Vagina (tissue), 2 donors: ENCODE measurements around the gene PPHLN1. TPM values are rescaled to one million over a fixed set of nuclear protein-coding genes. Genes with fewer than 3 reads are reported as not detected.

Source experiments
- DNase-seq, 2 donors: peaks; one replicate each; pipeline ENCODE4 v3.0.0-alpha.2; 2017; ENCODE audit errors: extremely low spot score in 2 of 2
- H3K27ac ChIP-seq: fragments of 200-600 bp; sonication (generic); one replicate; pipeline ENCODE4 v1.5.1; 2019
- H3K27me3 ChIP-seq: fragments of 200-600 bp; sonication (generic); one replicate; pipeline ENCODE4 v1.5.1; 2019
- H3K36me3 ChIP-seq, 2 donors: fragments of 200-600 bp; sonication (generic); one replicate each; pipeline ENCODE4 v1.5.1; 2017 to 2019
- H3K4me1 ChIP-seq: fragments of 200-600 bp; sonication (generic); one replicate; pipeline ENCODE4 v1.5.1; 2019
- H3K4me3 ChIP-seq, 2 donors: fragments of 200-600 bp; sonication (generic); 1 replicate in 1 of 2; 2 replicates in 1 of 2; pipeline ENCODE4 v1.5.1; 2016 to 2019
- H3K9me3 ChIP-seq: fragments of 200-600 bp; sonication (generic); one replicate; pipeline ENCODE4 v1.5.1; 2019
- POLR2A ChIP-seq, 2 donors: fragments of 450-650 bp; IDR thresholded peaks; one replicate each; pipeline ENCODE4 v1.6.1; 2017; ENCODE audit warnings: antibody characterized with exemption in 2 of 2, mild to moderate bottlenecking in 2 of 2, moderate library complexity in 2 of 2
- POLR2AphosphoS5 ChIP-seq, 2 donors: sonication (generic); formaldehyde crosslinking; IDR thresholded peaks; one replicate each; pipeline ENCODE4 v1.9.0; 2017; ENCODE audit warnings: antibody characterized with exemption in 2 of 2, mild to moderate bottlenecking in 2 of 2, low read depth in 1 of 2; ENCODE audit not compliant: insufficient read depth in 1 of 2
- intact Hi-C: fragments of 100-400 bp; cut with DNase I; formaldehyde crosslinking; loops from one replicate; pipeline ENCODE4 v1.15.1; 2023
- total RNA-seq: library from RNA; depleted of rRNA; stranded (reverse); fragments of >200 nt; gene quantifications from one replicate; pipeline ENCODE4 v1.2.3, GENCODE V29; 2016
- TF ChIP-seq, protein P1 (sequence below), 3 experiments: fragments of 450-650 bp in 2 of 3; fragments of 200-600 bp in 1 of 3; sonication (generic) in 1 of 3; IDR thresholded peaks; one replicate each; pipeline ENCODE4 v1.5.1; 2017 to 2019; ENCODE audit warnings: antibody characterized with exemption in 3 of 3, mild to moderate bottlenecking in 2 of 3, moderate library complexity in 2 of 3

The PPHLN1 gene
- total RNA-seq, 1 donor from 2014 or later, result 47.9 TPM

DNA sequence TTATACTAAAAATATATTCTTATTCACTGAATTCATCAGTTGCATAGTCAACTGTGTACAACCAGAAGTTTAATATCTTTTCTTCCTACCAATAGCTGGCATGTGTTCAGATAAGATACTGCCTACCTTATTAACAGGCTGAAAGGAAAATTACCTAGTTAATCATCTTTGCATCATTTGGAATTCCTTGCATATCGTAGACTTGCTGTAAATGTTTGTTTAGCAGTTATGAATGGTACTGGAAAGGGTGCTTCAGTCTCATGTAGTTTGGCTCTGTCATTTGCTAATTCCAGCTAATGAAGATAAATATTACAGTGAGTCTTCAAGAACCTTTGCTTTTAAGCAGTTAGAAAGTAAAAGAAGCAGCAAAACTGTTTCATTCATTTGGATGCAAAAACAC, 84.4 kb downstream of the PPHLN1 start:
- TF ChIP-seq POLR2AphosphoS5 (IDR thresholded peaks at IDR 0.05; ENCODE audit: insufficient read depth in 1 of 2, low read depth in 1 of 2) (no peak), POLR2A (IDR thresholded peaks at IDR 0.05) (no peak)
- TF ChIP-seq, protein P1, sequence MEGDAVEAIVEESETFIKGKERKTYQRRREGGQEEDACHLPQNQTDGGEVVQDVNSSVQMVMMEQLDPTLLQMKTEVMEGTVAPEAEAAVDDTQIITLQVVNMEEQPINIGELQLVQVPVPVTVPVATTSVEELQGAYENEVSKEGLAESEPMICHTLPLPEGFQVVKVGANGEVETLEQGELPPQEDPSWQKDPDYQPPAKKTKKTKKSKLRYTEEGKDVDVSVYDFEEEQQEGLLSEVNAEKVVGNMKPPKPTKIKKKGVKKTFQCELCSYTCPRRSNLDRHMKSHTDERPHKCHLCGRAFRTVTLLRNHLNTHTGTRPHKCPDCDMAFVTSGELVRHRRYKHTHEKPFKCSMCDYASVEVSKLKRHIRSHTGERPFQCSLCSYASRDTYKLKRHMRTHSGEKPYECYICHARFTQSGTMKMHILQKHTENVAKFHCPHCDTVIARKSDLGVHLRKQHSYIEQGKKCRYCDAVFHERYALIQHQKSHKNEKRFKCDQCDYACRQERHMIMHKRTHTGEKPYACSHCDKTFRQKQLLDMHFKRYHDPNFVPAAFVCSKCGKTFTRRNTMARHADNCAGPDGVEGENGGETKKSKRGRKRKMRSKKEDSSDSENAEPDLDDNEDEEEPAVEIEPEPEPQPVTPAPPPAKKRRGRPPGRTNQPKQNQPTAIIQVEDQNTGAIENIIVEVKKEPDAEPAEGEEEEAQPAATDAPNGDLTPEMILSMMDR (IDR thresholded peaks at IDR 0.05), result no peak
- Histone ChIP-seq H3K27ac (no peak overlapping the region), H3K27me3 (no peaks in the 10 kb centered on the region), H3K4me1 (no peaks in the 10 kb centered on the region), H3K4me3 (no peak overlapping the region), H3K36me3 (no peaks in the 10 kb centered on the region), H3K9me3 (no peaks in the 10 kb centered on the region)
- DNase-seq, result no peak
- intact Hi-C loops, result no loop called here

DNA sequence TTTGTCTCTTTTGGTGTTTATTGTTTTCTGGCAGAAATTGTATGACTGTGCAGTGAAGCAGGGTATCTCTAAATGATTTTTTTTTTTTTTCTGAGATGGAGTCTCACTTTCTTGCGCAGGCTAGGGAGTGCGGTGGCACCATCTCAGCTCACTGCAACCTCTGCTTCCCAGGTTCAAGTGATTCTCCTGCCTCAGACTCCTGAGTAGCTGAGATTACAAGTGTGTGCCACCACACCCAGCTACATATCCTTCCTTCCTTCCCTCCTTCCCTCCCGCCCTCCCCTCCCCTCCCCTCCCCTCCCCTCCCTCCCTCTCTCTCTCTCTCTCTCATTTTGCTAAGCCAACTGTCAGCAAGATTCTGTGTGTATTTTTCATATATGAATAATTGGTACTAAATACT, 94.4 kb downstream of the PPHLN1 start:
- Histone ChIP-seq H3K27me3 (no peaks in the 10 kb centered on the region), H3K4me1 (peaks cover 6% of the 10 kb centered on the region), H3K9me3 (no peaks in the 10 kb centered on the region), H3K4me3 (no peak overlapping the region), H3K27ac (no peak overlapping the region), H3K36me3 (no peaks in the 10 kb centered on the region)
- TF ChIP-seq POLR2A (IDR thresholded peaks at IDR 0.05), result no peak
- TF ChIP-seq POLR2AphosphoS5 (IDR thresholded peaks at IDR 0.05; ENCODE audit: insufficient read depth in 1 of 2, low read depth in 1 of 2), result no peak
- TF ChIP-seq, protein P1 (IDR thresholded peaks at IDR 0.05), result no peak
- DNase-seq, result no peak
- intact Hi-C loops, result no loop called here

DNA sequence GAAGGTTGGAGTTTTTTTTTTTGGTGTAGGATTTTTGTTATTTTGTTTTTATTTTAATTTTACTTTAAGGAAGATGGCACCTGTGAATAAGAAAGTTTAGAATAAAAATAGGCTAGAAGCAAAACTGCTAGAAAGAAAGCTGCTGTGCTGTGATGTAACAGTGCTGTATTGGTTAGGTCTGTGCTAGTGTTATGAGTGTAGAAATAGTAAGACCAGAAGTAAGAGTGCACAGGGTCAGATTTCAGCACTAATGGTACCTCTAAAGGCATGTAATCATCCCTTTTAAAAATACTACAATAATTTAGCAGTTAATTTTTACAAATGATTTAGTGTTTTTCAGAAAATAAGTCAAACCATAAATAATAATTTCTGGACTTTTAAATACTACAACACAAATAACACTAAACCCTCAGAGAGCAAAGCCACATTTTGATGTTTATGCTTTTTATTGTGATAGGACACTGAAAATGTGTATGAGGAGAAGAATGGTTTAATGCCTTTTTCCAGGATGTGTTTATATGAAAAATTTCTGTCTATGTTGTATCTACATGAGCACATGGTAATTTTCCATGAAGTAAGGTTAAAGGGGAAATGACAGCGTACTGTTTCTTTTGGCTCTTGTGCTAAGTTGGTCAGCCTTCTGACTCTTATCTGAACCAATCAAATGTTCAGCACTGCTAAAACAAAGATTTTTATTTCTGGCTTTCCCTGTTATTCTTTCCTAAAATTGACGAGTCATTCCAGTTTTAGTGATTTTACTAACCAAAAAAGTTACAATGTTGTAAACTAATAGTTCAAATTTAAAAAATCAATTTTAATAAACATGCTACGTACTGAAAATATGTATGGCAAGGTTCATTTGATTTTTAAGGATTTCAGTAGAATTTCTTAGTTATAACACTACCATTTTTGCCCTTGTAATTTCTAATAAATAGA, 96.1 kb downstream of the PPHLN1 start:
- no peak for TF ChIP-seq POLR2AphosphoS5 (IDR thresholded peaks at IDR 0.05; ENCODE audit: insufficient read depth in 1 of 2, low read depth in 1 of 2)
- TF ChIP-seq POLR2A (IDR thresholded peaks at IDR 0.05), result no peak
- TF ChIP-seq, protein P1 (IDR thresholded peaks at IDR 0.05), result no peak
- no peaks in the 10 kb centered on the region for H3K36me3 ChIP-seq
- H3K27ac ChIP-seq, result peak overlapping the region; percentile 24
- intact Hi-C loops, result no loop called here
- no peak overlapping the region for H3K4me3 ChIP-seq
- H3K27me3 ChIP-seq, result no peaks in the 10 kb centered on the region
- H3K4me1 ChIP-seq, result peaks cover 6% of the 10 kb centered on the region
- no peak for DNase-seq
- no peaks in the 10 kb centered on the region for H3K9me3 ChIP-seq

GRCh38 chr12:42422785-42423184, 96.8 kb downstream of the PPHLN1 start:
- TF ChIP-seq POLR2A (IDR thresholded peaks at IDR 0.05), result no peak
- TF ChIP-seq, protein P1 (IDR thresholded peaks at IDR 0.05), result no peak
- TF ChIP-seq POLR2AphosphoS5 (IDR thresholded peaks at IDR 0.05; ENCODE audit: insufficient read depth in 1 of 2, low read depth in 1 of 2), result no peak
- no peak for DNase-seq
- intact Hi-C loops, result no loop called here
- H3K4me3 ChIP-seq, result no peak overlapping the region
- H3K4me1 ChIP-seq, result peaks cover 6% of the 10 kb centered on the region
- H3K36me3 ChIP-seq, result no peaks in the 10 kb centered on the region
- H3K9me3 ChIP-seq, result no peaks in the 10 kb centered on the region
- no peak overlapping the region for H3K27ac ChIP-seq
- H3K27me3 ChIP-seq, result no peaks in the 10 kb centered on the region

DNA sequence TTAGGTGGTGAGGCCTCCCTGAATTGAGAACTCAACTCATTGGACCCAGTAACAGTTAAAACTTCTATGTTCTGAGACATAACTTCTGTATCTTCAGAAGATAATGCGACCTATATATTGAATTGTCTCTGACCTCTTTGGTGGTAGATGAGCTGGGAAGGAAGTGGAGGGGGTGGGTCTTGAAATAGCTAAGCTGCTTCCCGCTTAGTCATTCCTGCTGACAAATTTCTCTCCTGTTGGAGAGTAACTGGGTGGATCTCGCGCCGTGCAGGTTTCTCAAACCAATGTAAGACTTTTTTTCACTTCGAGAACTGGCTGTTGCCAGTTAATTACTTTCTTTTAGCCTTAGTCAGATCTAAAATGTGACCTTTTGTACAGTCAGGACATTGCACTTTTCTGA, 100.8 kb downstream of the PPHLN1 start:
- Histone ChIP-seq H3K4me3 (no peak overlapping the region), H3K27ac (no peak overlapping the region), H3K27me3 (no peaks in the 10 kb centered on the region), H3K36me3 (no peaks in the 10 kb centered on the region), H3K9me3 (no peaks in the 10 kb centered on the region), H3K4me1 (no peaks in the 10 kb centered on the region)
- no peak for DNase-seq
- TF ChIP-seq POLR2A (IDR thresholded peaks at IDR 0.05), result no peak
- TF ChIP-seq POLR2AphosphoS5 (IDR thresholded peaks at IDR 0.05; ENCODE audit: insufficient read depth in 1 of 2, low read depth in 1 of 2), result no peak
- TF ChIP-seq, protein P1 (IDR thresholded peaks at IDR 0.05), result no peak
- intact Hi-C loops, result no loop called here
